DND-41 (cell line): ENCODE results near the gene CMTM7.
A peak's percentile ranks its signal among the peaks of the same experiment; 100 is the strongest.

ENCODE experiments used
- ATAC-seq: fragments of 200-7000 bp; cut with Tn5 transposase; 3 replicates; pipeline ENCODE4 v1.9.1; 2021; ENCODE audit warnings: low read depth; ENCODE audit not compliant: insufficient read depth
- DNase-seq: peaks from one replicate; pipeline ENCODE4 v3.0.0-alpha.2; 2020
- H2AFZ ChIP-seq: 2 replicates; pipeline ENCODE4 v1.6.0; 2012; ENCODE audit warnings: low read depth, low read length
- H3K27ac ChIP-seq: 2 replicates; pipeline ENCODE4 v1.5.1; 2012; ENCODE audit warnings: low read length, inconsistent platforms
- H3K27me3 ChIP-seq: fragments of 200-600 bp; sonication (generic); 2 replicates; pipeline ENCODE4 v1.6.0; 2012; ENCODE audit warnings: low read length, mild to moderate bottlenecking, inconsistent platforms; ENCODE audit not compliant: insufficient read depth, poor library complexity
- H3K36me3 ChIP-seq: 2 replicates; pipeline ENCODE4 v1.5.1; 2012; ENCODE audit warnings: low read length, inconsistent platforms; ENCODE audit not compliant: insufficient read depth
- H3K4me1 ChIP-seq: 2 replicates; pipeline ENCODE4 v1.5.1; 2012; ENCODE audit warnings: mild to moderate bottlenecking, low read length; ENCODE audit not compliant: insufficient read depth
- H3K4me2 ChIP-seq: 2 replicates; pipeline ENCODE4 v1.6.0; 2012; ENCODE audit warnings: mild to moderate bottlenecking, moderate library complexity, low read length, inconsistent platforms; ENCODE audit not compliant: insufficient read depth
- H3K4me3 ChIP-seq, 2 experiments: fragments of 200-600 bp in 1 of 2; shearing (Covaris generic) in 1 of 2; 2 replicates each; pipeline ENCODE4 v1.5.1; 2012 to 2016; ENCODE audit warnings: inconsistent platforms in 2 of 2, low read length in 2 of 2, mild to moderate bottlenecking in 2 of 2, low read depth in 1 of 2, moderate library complexity in 1 of 2
- H3K79me2 ChIP-seq: 2 replicates; pipeline ENCODE4 v1.6.0; 2012; ENCODE audit warnings: low read length, inconsistent platforms; ENCODE audit not compliant: insufficient read depth
- H3K9ac ChIP-seq: 2 replicates; pipeline ENCODE4 v1.6.0; 2012; ENCODE audit warnings: low read depth, mild to moderate bottlenecking, inconsistent platforms, low read length, moderate library complexity
- H3K9me3 ChIP-seq: 2 replicates; pipeline ENCODE4 v1.5.1; 2012; ENCODE audit warnings: low read length, moderate library complexity, mild to moderate bottlenecking, inconsistent platforms; ENCODE audit not compliant: insufficient read depth, severe bottlenecking
- H4K20me1 ChIP-seq: 2 replicates; pipeline ENCODE4 v1.6.0; 2012; ENCODE audit warnings: low read length; ENCODE audit not compliant: insufficient read depth
- CTCF ChIP-seq: IDR thresholded peaks from 2 replicates; pipeline ENCODE4 v1.5.1; 2012; ENCODE audit warnings: borderline replicate concordance, low read length, moderate library complexity, mild to moderate bottlenecking; ENCODE audit not compliant: poor library complexity, severe bottlenecking; ENCODE audit errors: extremely low read depth
- EZH2 ChIP-seq: IDR thresholded peaks from 3 replicates; pipeline ENCODE4 v1.6.1; 2012; ENCODE audit warnings: borderline replicate concordance, low read depth, mild to moderate bottlenecking, moderate library complexity, low read length, inconsistent platforms; ENCODE audit not compliant: severe bottlenecking

CMTM7 gene

DNA sequence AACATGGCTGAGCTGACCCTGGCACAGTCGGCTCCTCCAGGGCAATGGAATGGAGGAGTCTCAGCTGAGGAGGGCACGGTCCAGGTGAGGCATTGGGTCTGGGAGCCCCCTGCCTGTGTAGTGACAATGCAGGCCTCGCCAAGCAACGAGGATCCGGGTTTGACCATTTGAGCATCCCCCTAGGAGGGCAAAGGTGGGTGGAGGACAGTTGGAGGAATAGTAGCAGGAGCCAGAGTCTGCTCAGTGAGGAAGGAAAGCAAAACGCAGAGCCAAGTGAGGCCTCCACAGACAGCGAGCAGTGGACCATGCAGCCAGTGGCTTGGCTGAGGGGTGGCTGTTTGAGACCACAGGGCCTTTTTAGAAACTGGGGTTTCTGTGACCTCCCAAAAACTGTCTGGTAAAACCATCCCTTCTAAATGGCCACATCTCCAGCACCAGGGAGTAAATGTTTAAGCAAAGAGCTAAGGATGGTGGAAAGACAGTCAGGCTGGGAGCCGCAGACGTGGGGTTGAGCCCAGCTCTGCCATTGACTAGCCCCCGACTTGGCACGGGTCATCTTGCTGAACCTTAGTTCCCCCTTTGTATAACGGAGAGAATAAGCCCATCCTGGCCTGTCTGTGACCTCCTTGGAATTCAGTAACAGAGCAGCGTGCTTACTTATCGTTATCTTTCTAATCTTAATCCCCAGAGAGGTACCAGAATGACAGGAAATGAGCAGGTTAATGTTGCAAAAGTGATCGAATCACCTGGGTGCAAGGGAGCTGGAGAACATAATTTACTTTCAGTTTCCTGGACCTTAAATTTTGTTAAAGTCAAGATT is 64.2 kb downstream of the CMTM7 start:
- peaks cover 42% of the 10 kb centered on the region for H3K4me1 ChIP-seq
- TF ChIP-seq CTCF = no peak
- no peak for TF ChIP-seq EZH2
- no peak overlapping the region for H3K4me3 ChIP-seq
- H3K9ac ChIP-seq = no peak overlapping the region
- no peaks in the 10 kb centered on the region for H3K27me3 ChIP-seq
- no peak overlapping the region for H3K4me2 ChIP-seq
- no peak overlapping the region; the same call in 1 of the 2 replicates for H3K27ac ChIP-seq
- no peaks in the 10 kb centered on the region for H3K9me3 ChIP-seq
- peaks cover 28% of the 10 kb centered on the region for H3K36me3 ChIP-seq
- H2AFZ ChIP-seq = no peak overlapping the region
- ATAC-seq (no peak), DNase-seq (no peak)
- H3K79me2 ChIP-seq = no peaks in the 10 kb centered on the region
- H4K20me1 ChIP-seq = no peaks in the 10 kb centered on the region

GRCh38 chr3:32456429-32457130 is 64.9 kb downstream of the CMTM7 start:
- Histone ChIP-seq H2AFZ (no peak overlapping the region), H4K20me1 (no peaks in the 10 kb centered on the region), H3K79me2 (no peaks in the 10 kb centered on the region), H3K4me1 (peaks cover 49% of the 10 kb centered on the region), H3K4me2 (no peak overlapping the region), H3K9ac (no peak overlapping the region), H3K9me3 (no peaks in the 10 kb centered on the region), H3K27ac (peak overlapping the region; percentile 3; the same call in 1 of the 2 replicates), H3K27me3 (no peaks in the 10 kb centered on the region), H3K36me3 (peaks cover 26% of the 10 kb centered on the region), H3K4me3 (no peak overlapping the region)
- no peak for DNase-seq
- no peak for ATAC-seq
- TF ChIP-seq CTCF (no peak), EZH2 (no peak)

GRCh38 chr3:32457971-32458471 is 66.4 kb downstream of the CMTM7 start:
- Histone ChIP-seq H3K4me1 (peaks cover 56% of the 10 kb centered on the region), H3K9ac (no peak overlapping the region), H2AFZ (no peak overlapping the region), H3K27me3 (no peaks in the 10 kb centered on the region), H3K9me3 (no peaks in the 10 kb centered on the region), H3K36me3 (peaks cover 18% of the 10 kb centered on the region), H3K79me2 (no peaks in the 10 kb centered on the region), H4K20me1 (no peaks in the 10 kb centered on the region), H3K4me3 (no peak overlapping the region), H3K27ac (peak overlapping the region; percentile 27), H3K4me2 (no peak overlapping the region)
- no peak for TF ChIP-seq CTCF
- no peak for TF ChIP-seq EZH2
- ATAC-seq = no peak
- DNase-seq = no peak
